Activated CD8-positive, alpha-beta memory T cell treated with anti-CD3 and anti-CD28 coated beads for 36 hours (primary cell): Measurements from ENCODE around the gene QRICH1. TPM values are rescaled to one million over a fixed set of nuclear protein-coding genes. Genes with fewer than 3 reads are reported as not detected.

Experiments
- total RNA-seq, 2 experiments: library from RNA; stranded (reverse); gene quantifications; one replicate each; pipeline ENCODE4 v1.2.3, GENCODE V29; 2021

QRICH1 gene
- total RNA-seq, 2 experiments from 2014 or later, result 117 to 118 TPM

Other genes starting within 250 kb of the QRICH1 start
- gene PRKAR2A, start 246.2 kb downstream of the QRICH1 start, total RNA-seq, result 10 to 100 TPM; 55.6 to 57.2 TPM
- gene SLC25A20, start 195.2 kb downstream of the QRICH1 start, total RNA-seq, result 10 to 100 TPM; 21.3 to 24.1 TPM
- 100 to 1,000 TPM; 127 to 131 TPM for gene ARIH2, start 175.2 kb downstream of the QRICH1 start, total RNA-seq
- 10 to 100 TPM; 24.8 to 26.8 TPM for gene P4HTM, start 103.8 kb downstream of the QRICH1 start, total RNA-seq
- 100 to 1,000 TPM; 141 to 142 TPM for gene WDR6, start 86.7 kb downstream of the QRICH1 start, total RNA-seq
- 10 to 100 TPM; 28.6 to 30.9 TPM for gene DALRD3, start 75.5 kb downstream of the QRICH1 start, total RNA-seq
- gene NDUFAF3, start 72.0 kb downstream of the QRICH1 start, total RNA-seq, result 10 to 100 TPM; 82.6 to 85.8 TPM
- 100 to 1,000 TPM; 461 to 466 TPM for gene IMPDH2, start 64.7 kb downstream of the QRICH1 start, total RNA-seq
- 100 to 1,000 TPM; 242 TPM for gene QARS1, start 10.7 kb upstream of the QRICH1 start, total RNA-seq
- gene USP19, start 26.8 kb upstream of the QRICH1 start, total RNA-seq, result 10 to 100 TPM; 56.7 to 57.9 TPM
- not detected for gene LAMB2, start 39.0 kb upstream of the QRICH1 start, total RNA-seq
- gene CCDC71, start 72.3 kb upstream of the QRICH1 start, total RNA-seq, result 10 to 100 TPM; 29.6 to 31.2 TPM
- 1 to 10 TPM; 2.0 to 3.4 TPM for gene KLHDC8B, start 77.5 kb upstream of the QRICH1 start, total RNA-seq
- gene C3orf62, start 183.2 kb upstream of the QRICH1 start, total RNA-seq, result 1 to 10 TPM; 6.9 TPM
- gene USP4, start 246.0 kb upstream of the QRICH1 start, total RNA-seq, result 10 to 100 TPM; 69.7 to 71.5 TPM